Spleen (tissue), 11 donors: ENCODE results near the gene SMG9. TPM values are rescaled to one million over a fixed set of nuclear protein-coding genes. Genes with fewer than 3 reads are reported as not detected.

ENCODE experiments used
- DNase-seq: peaks from one replicate; pipeline ENCODE4 v3.0.0-alpha.2; 2020
- H3K27ac ChIP-seq, 8 donors: fragments of 200-600 bp; sonication (generic) in 7 of 8; 1 replicate in 4 of 8; 2 replicates in 4 of 8; pipeline versions ENCODE4 v1.5.0 to v1.8.0; 2016 to 2021; ENCODE audit warnings: inconsistent platforms in 4 of 8, mild to moderate bottlenecking in 4 of 8, moderate library complexity in 1 of 8
- H3K27me3 ChIP-seq, 7 donors: fragments of 200-600 bp; sonication (generic) in 6 of 7; replicated peaks in 1 of 7; 1 replicate in 4 of 7; 2 replicates in 3 of 7; pipeline versions ENCODE4 v1.5.0 to v1.8.0; 2016 to 2021; ENCODE audit warnings: inconsistent platforms in 3 of 7, mild to moderate bottlenecking in 1 of 7
- H3K36me3 ChIP-seq, 6 donors: fragments of 200-600 bp; sonication (generic) in 5 of 6; 1 replicate in 4 of 6; 2 replicates in 2 of 6; pipeline versions ENCODE4 v1.5.0 to v1.8.0; 2016 to 2021; ENCODE audit warnings: inconsistent platforms in 2 of 6
- H3K4me1 ChIP-seq, 6 donors: fragments of 200-600 bp; sonication (generic) in 5 of 6; 1 replicate in 3 of 6; 2 replicates in 3 of 6; pipeline versions ENCODE4 v1.5.0 to v1.8.0; 2016 to 2021; ENCODE audit warnings: inconsistent platforms in 3 of 6
- H3K4me3 ChIP-seq, 8 donors: fragments of 200-600 bp; sonication (generic) in 7 of 8; 1 replicate in 4 of 8; 2 replicates in 4 of 8; pipeline versions ENCODE4 v1.5.0 to v1.8.0; 2016 to 2021; ENCODE audit warnings: inconsistent platforms in 4 of 8, mild to moderate bottlenecking in 4 of 8, moderate library complexity in 2 of 8
- H3K9me3 ChIP-seq, 8 donors: fragments of 200-600 bp; sonication (generic) in 7 of 8; 1 replicate in 4 of 8; 2 replicates in 4 of 8; pipeline versions ENCODE4 v1.5.0 to v1.8.0; 2016 to 2021; ENCODE audit warnings: inconsistent platforms in 4 of 8
- POLR2A ChIP-seq, 3 donors: fragments of 450-650 bp; IDR thresholded peaks; one replicate each; pipeline ENCODE4 v1.5.1; 2017; ENCODE audit warnings: antibody characterized with exemption in 3 of 3, mild to moderate bottlenecking in 1 of 3
- POLR2AphosphoS5 ChIP-seq, 3 donors: sonication (generic); formaldehyde crosslinking; IDR thresholded peaks; one replicate each; pipeline ENCODE4 v1.5.1; 2017; ENCODE audit warnings: antibody characterized with exemption in 3 of 3
- WGBS, 5 donors: extraction: QIAGEN DNeasy Blood & Tissue Kit in 3 of 5; methylation state at CpG; one replicate each; pipeline versions ENCODE4 v1.1.5 to v1.1.7; 2013 to 2018; 5-methylcytosine and 5-hydroxymethylcytosine counted together
- intact Hi-C: fragments of 100-400 bp; cut with DNase I; formaldehyde crosslinking; loops from one replicate; pipeline ENCODE4 v1.15.0; 2023; ENCODE audit warnings: low total_unique reads
- polyA plus RNA-seq, 3 donors: library from polyadenylated mRNA; stranded (reverse); fragments of 200-250 nt; gene quantifications; one replicate each; pipeline ENCODE4 v1.2.1, GENCODE V29; 2013
- total RNA-seq, 7 donors: library from RNA; depleted of rRNA in 3 of 7; stranded (reverse); fragments of >200 nt in 3 of 7; fragmentation: NEBNext Ultra II Directional in 4 of 7; extraction: Animal tissue kit (Norgen Biotek cat#: 25700) in 4 of 7; gene quantifications; one replicate each; pipeline versions ENCODE4 v1.1.0 to v1.2.1, GENCODE V29; 2016 to 2021
- TF ChIP-seq, protein P1 (sequence below), 11 experiments: fragments of 200-600 bp in 7 of 11; fragments of 450-650 bp in 4 of 11; sonication (generic) in 4 of 11; IDR thresholded peaks in 8 of 11; conservative IDR thresholded peaks in 3 of 11; 1 replicate in 7 of 11; 2 replicates in 4 of 11; pipeline versions ENCODE4 v1.4.0 to v1.8.0; 2016 to 2021; ENCODE audit warnings: antibody characterized with exemption in 11 of 11, inconsistent platforms in 4 of 11, mild to moderate bottlenecking in 1 of 11
- donor health status: healthy with polysubstance abuse.
- donor health status: DM: no; HTN: no; CAD: no; lungs with moderate emphysema.
- donor health status: DM: no; HTN: no; CAD: no.
- donor health status: Bipolar disorder and iron deficiency.
- donor health status: healthy.
- donor health status: DM: no; HTN: no; CAD: no.
- donor health status: DM: yes; HTN: yes; CAD: no.

Gene SMG9
- total and polyA plus RNA-seq, 10 donors = 30.9 to 65.9 (median 45.2) TPM

DNA sequence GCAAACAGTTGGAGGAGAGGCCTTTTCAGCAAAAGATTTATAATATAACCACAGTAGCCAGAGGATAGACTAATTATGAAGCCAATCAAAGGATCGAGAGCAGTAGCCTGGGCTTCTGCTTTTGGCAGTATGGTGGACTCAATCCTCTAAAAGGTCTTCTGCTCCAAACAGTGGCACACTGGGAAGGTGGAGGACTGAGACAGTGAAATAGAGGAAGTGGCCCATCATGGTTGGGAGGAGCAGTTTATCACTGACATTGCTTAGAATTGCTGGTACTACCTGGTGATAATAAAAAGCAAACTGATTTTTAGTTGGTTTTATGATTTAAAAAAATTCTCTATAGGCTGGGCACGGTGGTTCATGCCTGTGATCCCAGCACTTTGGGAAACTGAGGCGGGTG lies 63.9 kb downstream of the SMG9 start:
- no peaks in the 10 kb centered on the region for H3K27me3 ChIP-seq
- whole genome bisulfite sequencing, 5 donors = 85 to 97% (median 94%) methylated on average over 3 of the region's 3 CpGs
- peaks cover 0 to 21% (median 0%) of the 10 kb centered on the region in 6 donors for H3K4me1 ChIP-seq
- H3K4me3 ChIP-seq = no peak overlapping the region
- intact Hi-C loops = no loop called here
- H3K27ac ChIP-seq = peak overlapping the region in 1 of 8 donors; percentile 91
- H3K36me3 ChIP-seq = no peaks in the 10 kb centered on the region
- TF ChIP-seq, protein P1, sequence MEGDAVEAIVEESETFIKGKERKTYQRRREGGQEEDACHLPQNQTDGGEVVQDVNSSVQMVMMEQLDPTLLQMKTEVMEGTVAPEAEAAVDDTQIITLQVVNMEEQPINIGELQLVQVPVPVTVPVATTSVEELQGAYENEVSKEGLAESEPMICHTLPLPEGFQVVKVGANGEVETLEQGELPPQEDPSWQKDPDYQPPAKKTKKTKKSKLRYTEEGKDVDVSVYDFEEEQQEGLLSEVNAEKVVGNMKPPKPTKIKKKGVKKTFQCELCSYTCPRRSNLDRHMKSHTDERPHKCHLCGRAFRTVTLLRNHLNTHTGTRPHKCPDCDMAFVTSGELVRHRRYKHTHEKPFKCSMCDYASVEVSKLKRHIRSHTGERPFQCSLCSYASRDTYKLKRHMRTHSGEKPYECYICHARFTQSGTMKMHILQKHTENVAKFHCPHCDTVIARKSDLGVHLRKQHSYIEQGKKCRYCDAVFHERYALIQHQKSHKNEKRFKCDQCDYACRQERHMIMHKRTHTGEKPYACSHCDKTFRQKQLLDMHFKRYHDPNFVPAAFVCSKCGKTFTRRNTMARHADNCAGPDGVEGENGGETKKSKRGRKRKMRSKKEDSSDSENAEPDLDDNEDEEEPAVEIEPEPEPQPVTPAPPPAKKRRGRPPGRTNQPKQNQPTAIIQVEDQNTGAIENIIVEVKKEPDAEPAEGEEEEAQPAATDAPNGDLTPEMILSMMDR (IDR thresholded peaks at IDR 0.05 in 8 of 11, conservative IDR thresholded peaks at IDR 0.05 in 3 of 11) = no peak
- no peak for TF ChIP-seq POLR2A (IDR thresholded peaks at IDR 0.05)
- no peak for DNase-seq
- H3K9me3 ChIP-seq = peaks cover 0 to 35% (median 29%) of the 10 kb centered on the region in 8 donors

DNA sequence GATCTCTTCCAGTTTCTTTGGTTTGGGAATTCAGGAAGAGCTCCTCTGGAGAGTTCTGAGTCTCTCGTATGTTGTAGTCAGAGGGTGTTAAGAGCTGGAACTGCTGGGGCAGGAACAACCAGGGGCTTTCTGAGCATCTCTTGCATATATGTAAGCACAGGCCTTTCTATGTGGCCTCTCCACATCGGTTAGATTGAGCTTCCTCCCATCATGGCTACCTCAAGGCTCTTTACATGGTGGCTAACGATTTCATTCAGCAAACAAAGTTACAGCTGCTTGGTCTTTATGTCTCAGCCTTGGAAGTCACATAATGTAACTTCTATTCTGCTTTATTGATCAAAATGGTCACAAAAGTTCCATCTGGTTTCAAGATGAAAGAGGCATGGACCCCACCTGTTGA lies 64.3 kb downstream of the SMG9 start:
- TF ChIP-seq, protein P1 (IDR thresholded peaks at IDR 0.05 in 8 of 11, conservative IDR thresholded peaks at IDR 0.05 in 3 of 11) = no peak
- TF ChIP-seq POLR2AphosphoS5 (IDR thresholded peaks at IDR 0.05) (no peak), POLR2A (IDR thresholded peaks at IDR 0.05) (no peak)
- no peak for DNase-seq
- peak overlapping the region in 1 of 8 donors; percentile 91 for H3K27ac ChIP-seq
- no peaks in the 10 kb centered on the region for H3K36me3 ChIP-seq
- peaks cover 0 to 31% (median 27%) of the 10 kb centered on the region in 8 donors for H3K9me3 ChIP-seq
- no peak overlapping the region for H3K4me3 ChIP-seq
- WGBS, 5 donors = 51 to 72% (median 61%) methylated on average over 3 of the region's 3 CpGs
- peaks cover 0 to 21% (median 0%) of the 10 kb centered on the region in 6 donors for H3K4me1 ChIP-seq
- intact Hi-C loops = no loop called here
- H3K27me3 ChIP-seq = no peaks in the 10 kb centered on the region

DNA sequence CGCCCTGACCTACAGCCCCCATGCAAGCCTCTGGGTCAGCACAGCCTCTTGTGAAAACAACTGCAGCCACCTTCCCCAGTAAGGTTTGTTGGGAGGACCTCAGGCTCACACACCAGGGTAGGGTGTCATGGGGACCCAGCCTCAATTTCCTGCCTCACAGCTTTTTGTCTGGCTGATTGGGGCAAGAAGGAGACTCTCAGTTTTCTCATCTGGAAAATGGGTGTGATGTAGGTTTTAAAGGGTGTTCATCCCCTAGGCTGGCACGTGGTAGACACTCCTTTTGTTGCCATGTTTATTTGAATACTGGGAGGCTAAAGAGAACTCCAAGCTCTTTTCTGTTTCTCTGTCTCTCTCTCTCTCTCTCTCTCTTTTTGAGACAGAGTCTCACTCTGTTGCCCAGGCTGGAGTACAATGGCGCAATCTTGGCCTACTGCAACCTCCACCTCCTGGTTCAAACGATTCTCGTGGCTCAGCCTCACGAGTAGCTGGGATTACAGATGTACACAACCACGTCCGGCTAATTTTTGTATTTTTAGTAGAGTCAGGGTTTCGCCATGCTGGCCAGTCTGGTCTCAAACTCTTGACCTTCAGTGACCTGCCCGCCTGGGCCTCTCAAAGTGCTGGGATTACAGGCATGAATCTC lies 66.6 kb downstream of the SMG9 start:
- 58 to 83% (median 74%) methylated on average over 10 of the region's 10 CpGs for WGBS, 5 donors
- H3K36me3 ChIP-seq = no peaks in the 10 kb centered on the region
- no peak overlapping the region for H3K4me3 ChIP-seq
- TF ChIP-seq POLR2A (IDR thresholded peaks at IDR 0.05) (no peak), POLR2AphosphoS5 (IDR thresholded peaks at IDR 0.05) (no peak)
- TF ChIP-seq, protein P1 (IDR thresholded peaks at IDR 0.05 in 8 of 11, conservative IDR thresholded peaks at IDR 0.05 in 3 of 11) = no peak
- no peaks in the 10 kb centered on the region for H3K27me3 ChIP-seq
- intact Hi-C loops = no loop called here
- H3K27ac ChIP-seq = peak overlapping the region in 3 of 8 donors; percentile 20 to 65 (median 56)
- peaks cover 0 to 31% (median 27%) of the 10 kb centered on the region in 8 donors for H3K9me3 ChIP-seq
- DNase-seq = no peak
- H3K4me1 ChIP-seq = peaks cover 0 to 33% (median 0%) of the 10 kb centered on the region in 6 donors

DNA sequence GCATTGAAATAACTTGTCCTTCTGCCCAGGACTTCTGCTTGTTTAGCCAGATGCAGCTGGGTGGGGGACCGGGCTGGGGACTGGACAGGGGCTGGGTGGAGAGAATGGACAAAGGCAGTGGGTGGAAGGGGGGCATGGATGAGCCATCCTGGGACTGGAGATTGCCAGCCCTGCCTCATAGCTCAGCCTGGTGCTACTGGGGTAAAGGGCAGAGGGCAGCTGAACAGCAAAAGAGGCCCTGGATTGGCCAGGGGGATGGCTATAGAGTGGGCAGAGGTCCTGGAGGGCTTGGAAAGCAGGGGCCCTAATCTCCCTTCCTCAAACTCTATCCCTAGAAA lies 67.1 kb downstream of the SMG9 start:
- DNase-seq = no peak
- 72 to 91% (median 80%) methylated on average over 1 of the region's 1 CpG for WGBS, 5 donors
- Histone ChIP-seq H3K4me1 (peaks cover 0 to 33% (median 0%) of the 10 kb centered on the region in 6 donors), H3K27ac (peak overlapping the region in 2 of 8 donors; percentile 56 to 65), H3K36me3 (no peaks in the 10 kb centered on the region), H3K4me3 (no peak overlapping the region), H3K9me3 (peaks cover 0 to 30% (median 27%) of the 10 kb centered on the region in 8 donors), H3K27me3 (no peaks in the 10 kb centered on the region)
- TF ChIP-seq POLR2AphosphoS5 (IDR thresholded peaks at IDR 0.05) (no peak), POLR2A (IDR thresholded peaks at IDR 0.05) (no peak)
- TF ChIP-seq, protein P1 (IDR thresholded peaks at IDR 0.05 in 8 of 11, conservative IDR thresholded peaks at IDR 0.05 in 3 of 11) = no peak
- intact Hi-C loops = no loop called here
